Measurements from ENCODE around the gene NDUFC1.
A peak's percentile ranks its signal among the peaks of the same experiment; 100 is the strongest.

The NDUFC1 gene

DNA sequence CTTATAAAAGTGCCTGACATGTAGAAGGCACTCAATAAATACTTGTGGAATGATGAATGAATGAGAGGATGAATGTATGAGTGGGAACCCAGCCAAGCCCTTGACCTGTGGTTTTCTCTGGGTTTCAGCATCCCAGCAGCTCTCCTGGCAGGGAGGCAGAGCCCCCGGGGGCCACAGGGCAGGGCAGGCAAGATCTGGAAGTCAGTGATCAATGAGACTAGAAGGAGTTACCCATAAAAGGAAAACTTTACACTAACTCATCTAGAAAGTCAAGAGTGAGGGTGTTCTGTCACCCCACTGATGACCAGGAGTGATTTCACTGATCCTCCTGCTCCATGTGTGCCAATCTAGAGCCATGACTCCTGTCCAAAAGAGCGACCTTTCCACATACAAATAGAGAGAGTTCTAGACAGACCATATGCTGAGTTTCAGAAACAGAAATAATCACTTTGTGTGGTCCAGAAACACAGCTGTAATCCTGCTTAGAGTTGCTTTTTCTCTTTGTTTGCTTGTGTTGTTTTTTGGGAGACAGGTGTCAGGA lies 59.7 kb downstream of the NDUFC1 start:
- Histone ChIP-seq H3K36me3 (ENCODE audit: control insufficient read depth in 2 of 2, insufficient read depth in 1 of 2, low read length in 2 of 2) (no peaks in the 10 kb centered on the region), H3K27ac (ENCODE audit: extremely low read depth, low read depth, low read length) (no peak overlapping the region), H3K4me3 (ENCODE audit: low read depth, low read length) (no peak overlapping the region), H3K9me3 (ENCODE audit: control insufficient read depth, insufficient read depth, low read depth, low read length) (no peaks in the 10 kb centered on the region), H3K4me1 (ENCODE audit: control insufficient read depth, insufficient read depth, low read length) (no peaks in the 10 kb centered on the region; the same call in 1 of the 2 replicates)
- POLR2A ChIA-PET: interaction anchor here (1.0 kb wide), 1 partner anchor 58 kb away, joined by 3 read pairs; the partner anchor contains the start of gene NAA15
- CTCF ChIA-PET: interaction anchor here (0.6 kb wide), 1 partner anchor 55 kb away, joined by 3 read pairs; no protein-coding TSS in a partner anchor
- TF ChIP-seq OVOL3 (tag by site-specific recombination; IDR thresholded peaks at IDR 0.05) (no peak), HOXA7 (CRISPR knock-in tag; IDR thresholded peaks at IDR 0.05; ENCODE audit: borderline replicate concordance) (no peak), ZNF768 (tag by site-specific recombination; IDR thresholded peaks at IDR 0.05) (no peak), ZNF561 (tag by site-specific recombination; IDR thresholded peaks at IDR 0.05; ENCODE audit: borderline replicate concordance) (no peak), FEZF1 (tag by site-specific recombination; IDR thresholded peaks at IDR 0.05) (0 out of 2 replicates have a peak, but pooled peaks have one; percentile 5), ZIC2 (tag by site-specific recombination; IDR thresholded peaks at IDR 0.05) (peak; percentile 32; the same call in 1 of the 2 replicates), ZNF585B (tag by site-specific recombination; IDR thresholded peaks at IDR 0.05) (no peak), ZNF292 (tag by site-specific recombination; IDR thresholded peaks at IDR 0.05; ENCODE audit: borderline replicate concordance, low read depth) (no peak), ZNF37A (tag by site-specific recombination; IDR thresholded peaks at IDR 0.05) (no peak), ZNF600 (tag by site-specific recombination; IDR thresholded peaks at IDR 0.05) (no peak)
- TF ChIP-seq, protein P1, sequence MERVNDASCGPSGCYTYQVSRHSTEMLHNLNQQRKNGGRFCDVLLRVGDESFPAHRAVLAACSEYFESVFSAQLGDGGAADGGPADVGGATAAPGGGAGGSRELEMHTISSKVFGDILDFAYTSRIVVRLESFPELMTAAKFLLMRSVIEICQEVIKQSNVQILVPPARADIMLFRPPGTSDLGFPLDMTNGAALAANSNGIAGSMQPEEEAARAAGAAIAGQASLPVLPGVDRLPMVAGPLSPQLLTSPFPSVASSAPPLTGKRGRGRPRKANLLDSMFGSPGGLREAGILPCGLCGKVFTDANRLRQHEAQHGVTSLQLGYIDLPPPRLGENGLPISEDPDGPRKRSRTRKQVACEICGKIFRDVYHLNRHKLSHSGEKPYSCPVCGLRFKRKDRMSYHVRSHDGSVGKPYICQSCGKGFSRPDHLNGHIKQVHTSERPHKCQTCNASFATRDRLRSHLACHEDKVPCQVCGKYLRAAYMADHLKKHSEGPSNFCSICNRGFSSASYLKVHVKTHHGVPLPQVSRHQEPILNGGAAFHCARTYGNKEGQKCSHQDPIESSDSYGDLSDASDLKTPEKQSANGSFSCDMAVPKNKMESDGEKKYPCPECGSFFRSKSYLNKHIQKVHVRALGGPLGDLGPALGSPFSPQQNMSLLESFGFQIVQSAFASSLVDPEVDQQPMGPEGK (tag by site-specific recombination; IDR thresholded peaks at IDR 0.05): 0 out of 2 replicates have a peak, but pooled peaks have one; percentile 30
- TF ChIP-seq, protein P2, sequence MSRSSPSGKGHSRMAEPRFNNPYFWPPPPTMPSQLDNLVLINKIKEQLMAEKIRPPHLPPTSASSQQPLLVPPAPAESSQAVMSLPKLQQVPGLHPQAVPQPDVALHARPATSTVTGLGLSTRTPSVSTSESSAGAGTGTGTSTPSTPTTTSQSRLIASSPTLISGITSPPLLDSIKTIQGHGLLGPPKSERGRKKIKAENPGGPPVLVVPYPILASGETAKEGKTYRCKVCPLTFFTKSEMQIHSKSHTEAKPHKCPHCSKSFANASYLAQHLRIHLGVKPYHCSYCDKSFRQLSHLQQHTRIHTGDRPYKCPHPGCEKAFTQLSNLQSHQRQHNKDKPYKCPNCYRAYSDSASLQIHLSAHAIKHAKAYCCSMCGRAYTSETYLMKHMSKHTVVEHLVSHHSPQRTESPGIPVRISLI (tag by site-specific recombination; IDR thresholded peaks at IDR 0.05): no peak
- TF ChIP-seq, protein P3, sequence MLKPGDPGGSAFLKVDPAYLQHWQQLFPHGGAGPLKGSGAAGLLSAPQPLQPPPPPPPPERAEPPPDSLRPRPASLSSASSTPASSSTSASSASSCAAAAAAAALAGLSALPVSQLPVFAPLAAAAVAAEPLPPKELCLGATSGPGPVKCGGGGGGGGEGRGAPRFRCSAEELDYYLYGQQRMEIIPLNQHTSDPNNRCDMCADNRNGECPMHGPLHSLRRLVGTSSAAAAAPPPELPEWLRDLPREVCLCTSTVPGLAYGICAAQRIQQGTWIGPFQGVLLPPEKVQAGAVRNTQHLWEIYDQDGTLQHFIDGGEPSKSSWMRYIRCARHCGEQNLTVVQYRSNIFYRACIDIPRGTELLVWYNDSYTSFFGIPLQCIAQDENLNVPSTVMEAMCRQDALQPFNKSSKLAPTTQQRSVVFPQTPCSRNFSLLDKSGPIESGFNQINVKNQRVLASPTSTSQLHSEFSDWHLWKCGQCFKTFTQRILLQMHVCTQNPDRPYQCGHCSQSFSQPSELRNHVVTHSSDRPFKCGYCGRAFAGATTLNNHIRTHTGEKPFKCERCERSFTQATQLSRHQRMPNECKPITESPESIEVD (tag by site-specific recombination; IDR thresholded peaks at IDR 0.05): no peak

DNA sequence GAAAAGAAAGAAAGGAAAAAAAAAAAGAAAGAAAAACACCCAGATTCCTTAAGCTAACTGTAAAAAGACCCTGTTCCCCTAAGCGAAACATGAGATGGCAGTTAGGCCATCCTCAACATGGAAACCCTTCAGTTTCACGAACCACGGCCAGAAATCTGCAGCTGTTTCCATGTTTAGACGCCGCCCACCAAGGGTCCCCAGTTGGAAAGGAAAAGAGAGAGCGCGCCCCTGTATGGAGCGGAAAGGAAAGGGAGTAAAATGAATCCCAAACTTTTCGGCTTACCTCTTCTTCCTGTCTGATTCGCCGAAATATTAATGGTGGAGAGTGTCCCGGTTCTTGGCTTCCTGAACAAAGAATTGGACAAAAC lies 60.5 kb downstream of the NDUFC1 start:
- H3K4me3 ChIP-seq (ENCODE audit: low read depth, low read length): no peak overlapping the region
- ChIA-PET POLR2A (no interaction called here), CTCF (interaction anchor here (0.7 kb wide), 1 partner anchor 70 kb away, joined by 6 read pairs; no protein-coding TSS in a partner anchor)
- no peaks in the 10 kb centered on the region for H3K9me3 ChIP-seq (ENCODE audit: control insufficient read depth, insufficient read depth, low read depth, low read length)
- no peak overlapping the region for H3K27ac ChIP-seq (ENCODE audit: extremely low read depth, low read depth, low read length)
- H3K36me3 ChIP-seq (ENCODE audit: control insufficient read depth in 2 of 2, insufficient read depth in 1 of 2, low read length in 2 of 2): no peaks in the 10 kb centered on the region
- H3K4me1 ChIP-seq (ENCODE audit: control insufficient read depth, insufficient read depth, low read length): no peaks in the 10 kb centered on the region; the same call in 1 of the 2 replicates
- TF ChIP-seq ZNF510 (tag by site-specific recombination; IDR thresholded peaks at IDR 0.05; ENCODE audit: insufficient replicate concordance): no peak
- TF ChIP-seq, protein P4, sequence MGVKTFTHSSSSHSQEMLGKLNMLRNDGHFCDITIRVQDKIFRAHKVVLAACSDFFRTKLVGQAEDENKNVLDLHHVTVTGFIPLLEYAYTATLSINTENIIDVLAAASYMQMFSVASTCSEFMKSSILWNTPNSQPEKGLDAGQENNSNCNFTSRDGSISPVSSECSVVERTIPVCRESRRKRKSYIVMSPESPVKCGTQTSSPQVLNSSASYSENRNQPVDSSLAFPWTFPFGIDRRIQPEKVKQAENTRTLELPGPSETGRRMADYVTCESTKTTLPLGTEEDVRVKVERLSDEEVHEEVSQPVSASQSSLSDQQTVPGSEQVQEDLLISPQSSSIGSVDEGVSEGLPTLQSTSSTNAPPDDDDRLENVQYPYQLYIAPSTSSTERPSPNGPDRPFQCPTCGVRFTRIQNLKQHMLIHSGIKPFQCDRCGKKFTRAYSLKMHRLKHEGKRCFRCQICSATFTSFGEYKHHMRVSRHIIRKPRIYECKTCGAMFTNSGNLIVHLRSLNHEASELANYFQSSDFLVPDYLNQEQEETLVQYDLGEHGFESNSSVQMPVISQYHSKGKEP (tag by site-specific recombination; IDR thresholded peaks at IDR 0.05): no peak
- no peak for TF ChIP-seq ZNF391 (tag by site-specific recombination; IDR thresholded peaks at IDR 0.05; ENCODE audit: borderline replicate concordance, low read depth)
- no peak for TF ChIP-seq ZNF24 (tag by site-specific recombination; IDR thresholded peaks at IDR 0.05)
- TF ChIP-seq RBAK (tag by site-specific recombination; IDR thresholded peaks at IDR 0.05): no peak
- TF ChIP-seq, protein P5, sequence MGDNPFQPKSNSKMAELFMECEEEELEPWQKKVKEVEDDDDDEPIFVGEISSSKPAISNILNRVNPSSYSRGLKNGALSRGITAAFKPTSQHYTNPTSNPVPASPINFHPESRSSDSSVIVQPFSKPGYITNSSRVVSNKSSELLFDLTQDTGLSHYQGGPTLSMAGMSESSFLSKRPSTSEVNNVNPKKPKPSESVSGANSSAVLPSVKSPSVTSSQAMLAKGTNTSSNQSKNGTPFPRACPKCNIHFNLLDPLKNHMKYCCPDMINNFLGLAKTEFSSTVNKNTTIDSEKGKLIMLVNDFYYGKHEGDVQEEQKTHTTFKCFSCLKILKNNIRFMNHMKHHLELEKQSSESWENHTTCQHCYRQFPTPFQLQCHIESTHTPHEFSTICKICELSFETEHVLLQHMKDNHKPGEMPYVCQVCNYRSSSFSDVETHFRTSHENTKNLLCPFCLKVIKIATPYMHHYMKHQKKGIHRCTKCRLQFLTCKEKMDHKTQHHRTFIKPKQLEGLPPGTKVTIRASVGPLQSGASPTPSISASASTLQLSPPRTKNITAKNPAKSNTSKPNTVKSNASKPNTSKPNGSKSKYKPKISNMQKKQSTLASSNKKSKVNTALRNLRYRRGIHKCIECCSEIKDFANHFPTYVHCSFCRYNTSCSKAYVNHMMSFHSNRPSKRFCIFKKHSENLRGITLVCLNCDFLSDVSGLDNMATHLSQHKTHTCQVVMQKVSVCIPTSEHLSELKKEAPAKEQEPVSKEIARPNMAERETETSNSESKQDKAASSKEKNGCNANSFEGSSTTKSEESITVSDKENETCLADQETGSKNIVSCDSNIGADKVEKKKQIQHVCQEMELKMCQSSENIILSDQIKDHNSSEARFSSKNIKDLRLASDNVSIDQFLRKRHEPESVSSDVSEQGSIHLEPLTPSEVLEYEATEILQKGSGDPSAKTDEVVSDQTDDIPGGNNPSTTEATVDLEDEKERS (tag by site-specific recombination; IDR thresholded peaks at IDR 0.05): no peak
- TF ChIP-seq ZNF112 (tag by site-specific recombination; IDR thresholded peaks at IDR 0.05): no peak
- TF ChIP-seq ZNF223 (tag by site-specific recombination; IDR thresholded peaks at IDR 0.05): no peak
- no peak for TF ChIP-seq ZNF76 (tag by site-specific recombination; IDR thresholded peaks at IDR 0.05; ENCODE audit: borderline replicate concordance, low read depth)
- TF ChIP-seq, protein P6, sequence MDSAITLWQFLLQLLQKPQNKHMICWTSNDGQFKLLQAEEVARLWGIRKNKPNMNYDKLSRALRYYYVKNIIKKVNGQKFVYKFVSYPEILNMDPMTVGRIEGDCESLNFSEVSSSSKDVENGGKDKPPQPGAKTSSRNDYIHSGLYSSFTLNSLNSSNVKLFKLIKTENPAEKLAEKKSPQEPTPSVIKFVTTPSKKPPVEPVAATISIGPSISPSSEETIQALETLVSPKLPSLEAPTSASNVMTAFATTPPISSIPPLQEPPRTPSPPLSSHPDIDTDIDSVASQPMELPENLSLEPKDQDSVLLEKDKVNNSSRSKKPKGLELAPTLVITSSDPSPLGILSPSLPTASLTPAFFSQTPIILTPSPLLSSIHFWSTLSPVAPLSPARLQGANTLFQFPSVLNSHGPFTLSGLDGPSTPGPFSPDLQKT (IDR thresholded peaks at IDR 0.05; ENCODE audit: borderline replicate concordance, low read depth, low read length): no peak
- TF ChIP-seq ZNF791 (tag by site-specific recombination; IDR thresholded peaks at IDR 0.05): no peak
